ENCODE data around the gene KLHL6.

KLHL6 gene

GRCh38 chr3:183563536-183563874 is 8.0 kb upstream of the KLHL6 start:
- no peak for DNase-seq (ENCODE audit: low spot score)

- DNase-seq (ENCODE audit: low spot score) = no peak
Measured at GRCh38 chr3:183560607-183561006, 5.1 kb upstream of the KLHL6 start.

GRCh38 chr3:183558495-183558894 is 3.0 kb upstream of the KLHL6 start:
- DNase-seq (ENCODE audit: low spot score) = no peak

- no peak for DNase-seq (ENCODE audit: low spot score)
Measured at GRCh38 chr3:183556722-183557121, 1.2 kb upstream of the KLHL6 start.

GRCh38 chr3:183554377-183554776 is 1.1 kb downstream of the KLHL6 start:
- no peak for DNase-seq (ENCODE audit: low spot score)

- no peak for DNase-seq (ENCODE audit: low spot score)
Measured at GRCh38 chr3:183553334-183554026, 2.0 kb downstream of the KLHL6 start.

GRCh38 chr3:183551930-183552329 is 3.6 kb downstream of the KLHL6 start:
- no peak for DNase-seq (ENCODE audit: low spot score)

GRCh38 chr3:183548262-183548769 is 7.2 kb downstream of the KLHL6 start:
- peak; percentile 78 for DNase-seq (ENCODE audit: low spot score)

GRCh38 chr3:183546625-183547024 is 8.9 kb downstream of the KLHL6 start:
- DNase-seq (ENCODE audit: low spot score) = no peak

- no peak for DNase-seq (ENCODE audit: low spot score)
Measured at GRCh38 chr3:183545708-183546107, 9.8 kb downstream of the KLHL6 start.

- DNase-seq (ENCODE audit: low spot score) = no peak
Measured at GRCh38 chr3:183542355-183542754, 13.2 kb downstream of the KLHL6 start.

GRCh38 chr3:183541738-183542137 is 13.8 kb downstream of the KLHL6 start:
- DNase-seq (ENCODE audit: low spot score) = no peak

GRCh38 chr3:183541235-183541655 is 14.3 kb downstream of the KLHL6 start:
- no peak for DNase-seq (ENCODE audit: low spot score)

GRCh38 chr3:183540501-183541234 is 14.8 kb downstream of the KLHL6 start:
- no peak for DNase-seq (ENCODE audit: low spot score)

- DNase-seq (ENCODE audit: low spot score) = no peak
Measured at GRCh38 chr3:183539811-183540210, 15.7 kb downstream of the KLHL6 start.

- no peak for DNase-seq (ENCODE audit: low spot score)
Measured at GRCh38 chr3:183538486-183538885, 17.0 kb downstream of the KLHL6 start.

GRCh38 chr3:183537295-183537730 is 18.2 kb downstream of the KLHL6 start:
- peak; percentile 75 for DNase-seq (ENCODE audit: low spot score)

- DNase-seq (ENCODE audit: low spot score) = no peak
Measured at GRCh38 chr3:183536238-183536880, 19.1 kb downstream of the KLHL6 start.

- no peak for DNase-seq (ENCODE audit: low spot score)
Measured at GRCh38 chr3:183534249-183534648, 21.3 kb downstream of the KLHL6 start.

- DNase-seq (ENCODE audit: low spot score) = no peak
Measured at GRCh38 chr3:183533412-183534132, 21.9 kb downstream of the KLHL6 start.

- DNase-seq (ENCODE audit: low spot score) = no peak
Measured at GRCh38 chr3:183532620-183533411, 22.7 kb downstream of the KLHL6 start.

Measured in GM03348 (cell line).